HepG2 (cell line): Measurements from ENCODE around the gene JSRP1. TPM values are rescaled to one million over a fixed set of nuclear protein-coding genes. Genes with fewer than 3 reads are reported as not detected.

ENCODE experiments used
- ATAC-seq: fragments of 200-7000 bp; cut with Tn5 transposase; 3 replicates; pipeline ENCODE4 v1.9.1; 2020; ENCODE audit warnings: mild to moderate bottlenecking, moderate library complexity
- BruUV-seq: library from RNA; stranded (reverse); fragments of 400-500 nt; replicated peaks from 2 replicates; lab custom pipeline; 2021; lab: Mats Ljungman, UMichigan
- CTCF ChIA-PET: fragments of 300-600 bp; formaldehyde crosslinking; extraction: SDS; loops from one replicate; lab custom pipeline; 2021; ENCODE audit warnings: low total read pairs, inconsistent platforms, low intra/inter-chr PET ratio; lab: Yijun Ruan, JAX
- POLR2A ChIA-PET: fragments of 350-600 bp; sonication (Branson Sonifier 250); formaldehyde crosslinking; loops from one replicate; lab custom pipeline; 2020; ENCODE audit warnings: antibody characterized with exemption, inconsistent platforms; lab: Yijun Ruan, JAX
- DNase-seq: peaks from one replicate; pipeline ENCODE4 v3.0.0-alpha.2; 2015; ENCODE audit warnings: low spot score
- FAIRE-seq: peaks from 3 replicates; lab custom pipeline; 2011; peaks lifted over from hg19 to GRCh38; lab: Jason Lieb, UNC
- H2AFZ ChIP-seq: one replicate; pipeline ENCODE4 v1.6.1; 2011; ENCODE audit warnings: low read length, inconsistent platforms
- H3K27ac ChIP-seq: fragments of 300-600 bp; 3 replicates; pipeline ENCODE4 v1.8.0; 2011; ENCODE audit warnings: mixed run types, mild to moderate bottlenecking, mixed read lengths, low read length, inconsistent platforms; ENCODE audit not compliant: insufficient read depth; ENCODE audit errors: extremely low read length
- H3K27me3 ChIP-seq, 2 experiments: fragments of 200-600 bp in 1 of 2; 2 replicates in 1 of 2; 3 replicates in 1 of 2; pipeline versions ENCODE4 v1.6.0 to v1.8.0; 2011; ENCODE audit warnings: low read length in 2 of 2, mild to moderate bottlenecking in 2 of 2, moderate library complexity in 2 of 2, inconsistent platforms in 1 of 2; ENCODE audit not compliant: insufficient read depth in 2 of 2, control insufficient read depth in 1 of 2
- H3K36me3 ChIP-seq, 2 experiments: fragments of 200-600 bp in 1 of 2; replicated peaks in 1 of 2; 2 replicates in 1 of 2; 3 replicates in 1 of 2; pipeline versions ENCODE4 v1.5.1 to v1.8.0; 2011; ENCODE audit warnings: low read length in 2 of 2, inconsistent platforms in 1 of 2; ENCODE audit not compliant: insufficient read depth in 2 of 2, control insufficient read depth in 1 of 2
- H3K4me1 ChIP-seq: 2 replicates; pipeline ENCODE4 v1.5.1; 2012; ENCODE audit warnings: low read length, inconsistent platforms; ENCODE audit not compliant: insufficient read depth
- H3K4me2 ChIP-seq: 2 replicates; pipeline ENCODE4 v1.6.0; 2011; ENCODE audit warnings: low read depth, low read length, inconsistent platforms
- H3K4me3 ChIP-seq, 3 experiments: fragments of 200-600 bp in 1 of 3; sonication (generic), shearing (Covaris generic) in 1 of 3; replicated peaks in 1 of 3; 2 replicates each; pipeline ENCODE4 v1.5.1; 2011 to 2016; ENCODE audit warnings: low read length in 3 of 3, inconsistent platforms in 2 of 3, low read depth in 2 of 3, mild to moderate bottlenecking in 2 of 3, control low read depth in 1 of 3, mixed read lengths in 1 of 3; ENCODE audit not compliant: insufficient read depth in 1 of 3
- H3K79me2 ChIP-seq: one replicate; pipeline ENCODE4 v1.6.1; 2011; ENCODE audit warnings: low read length, inconsistent platforms; ENCODE audit not compliant: insufficient read depth
- H3K9ac ChIP-seq: 2 replicates; pipeline ENCODE4 v1.6.0; 2011; ENCODE audit warnings: mild to moderate bottlenecking, low read depth, low read length, inconsistent platforms; ENCODE audit not compliant: insufficient read depth
- H3K9me3 ChIP-seq: 2 replicates; pipeline ENCODE4 v1.5.1; 2012; ENCODE audit warnings: mild to moderate bottlenecking, low read length
- H4K20me1 ChIP-seq: 2 replicates; pipeline ENCODE4 v1.6.0; 2011; ENCODE audit warnings: inconsistent platforms, mild to moderate bottlenecking, low read length, moderate library complexity; ENCODE audit not compliant: insufficient read depth
- AGO2 ChIP-seq: fragments of 200-400 bp; formaldehyde crosslinking; optimal IDR thresholded peaks from 2 replicates; pipeline ENCODE3; 2017; ENCODE audit warnings: mild to moderate bottlenecking, low read depth, low read length, moderate library complexity
- FLYWCH1 ChIP-seq: sonication (generic); formaldehyde crosslinking; IDR thresholded peaks from 2 replicates; pipeline ENCODE4 v1.8.1; 2023; ENCODE audit warnings: mild to moderate bottlenecking, missing genetic modification reagents
- TBX2 ChIP-seq: sonication (generic); formaldehyde crosslinking; IDR thresholded peaks from 2 replicates; pipeline ENCODE4 v1.5.0; 2020; ENCODE audit warnings: missing genetic modification reagents, mild to moderate bottlenecking, borderline replicate concordance
- USF2 ChIP-seq, 2 experiments: sonication (generic) in 1 of 2; formaldehyde crosslinking in 1 of 2; IDR thresholded peaks; 2 replicates each; pipeline versions ENCODE4 v1.5.1 to v1.6.1; 2011 to 2020; ENCODE audit warnings: borderline replicate concordance in 1 of 2, low read depth in 1 of 2, low read length in 1 of 2, mild to moderate bottlenecking in 1 of 2, missing genetic modification reagents in 1 of 2, moderate library complexity in 1 of 2
- WIZ ChIP-seq: sonication (generic); formaldehyde crosslinking; IDR thresholded peaks from 2 replicates; pipeline ENCODE4 v1.5.1; 2020; ENCODE audit warnings: mild to moderate bottlenecking, missing genetic modification reagents
- ZNF318 ChIP-seq: sonication (generic); formaldehyde crosslinking; IDR thresholded peaks from 2 replicates; pipeline ENCODE4 v1.4.0; 2020; ENCODE audit warnings: mild to moderate bottlenecking, missing genetic modification reagents
- ZNF781 ChIP-seq: sonication (generic); formaldehyde crosslinking; IDR thresholded peaks from 2 replicates; pipeline ENCODE4 v1.5.1; 2020; ENCODE audit warnings: borderline replicate concordance, mild to moderate bottlenecking, missing genetic modification reagents; ENCODE audit errors: not compliant biosample characterization
- WGBS: methylation state at CpG from one replicate; pipeline ENCODE4 v1.1.6; 2017; ENCODE audit warnings: low lambda C conversion rate; 5-methylcytosine and 5-hydroxymethylcytosine counted together
- in situ Hi-C: cut with HindIII; loops from 2 replicates; pipeline ENCODE4 v1.10.0; 2017; ENCODE audit warnings: low pct_unique_long_range_greater_than_20kb; ENCODE audit not compliant: extremely low pct_ligation_motif_present
- intact Hi-C: fragments of 100-400 bp; cut with micrococcal nuclease; formaldehyde crosslinking; loops from one replicate; pipeline ENCODE4 v1.10.0; 2022; ENCODE audit not compliant: unreplicated experiment
- polyA plus RNA-seq, 8 experiments: library from polyadenylated mRNA; depleted of rRNA in 3 of 8; stranded (reverse) in 7 of 8; unstranded in 1 of 8; fragments of >200 nt; fragmentation: Illumina TruSeq in 4 of 8; extraction: Trizol in 4 of 8; gene quantifications; 2 replicates each; pipeline versions ENCODE4 v1.2.1 to v1.2.3, GENCODE V29; 2011 to 2016; ENCODE audit warnings: low read depth in 4 of 8, missing spikeins in 1 of 8, mixed read lengths in 1 of 8; ENCODE audit not compliant: insufficient read depth in 1 of 8
- total RNA-seq, 5 experiments: library from RNA; depleted of rRNA; stranded (reverse); fragments of >200 nt; fragmentation: Illumina TruSeq; extraction: Trizol; gene quantifications; 2 replicates each; pipeline ENCODE4 v1.2.3, GENCODE V29; 2016; ENCODE audit warnings: low read depth in 1 of 5

Gene JSRP1
- total and polyA plus RNA-seq, 2 of the 13 experiments (the other 11 are each of a cell fraction or from before 2014, with no cell fraction given) = 0.16 to 0.38 TPM

- Histone ChIP-seq H3K79me2 (no peaks in the 10 kb centered on the region), H3K9me3 (no peaks in the 10 kb centered on the region), H3K9ac (no peak overlapping the region), H3K4me1 (no peaks in the 10 kb centered on the region), H3K27me3 (no peaks in the 10 kb centered on the region), H2AFZ (no peak overlapping the region), H3K27ac (no peak overlapping the region), H3K36me3 (peaks cover 32 to 72% of the 10 kb centered on the region in 2 experiments), H3K4me2 (no peak overlapping the region), H3K4me3 (no peak overlapping the region), H4K20me1 (no peaks in the 10 kb centered on the region)
- TF ChIP-seq TBX2 (CRISPR knock-in tag) (no peak), USF2 (IDR thresholded peaks at IDR 0.05; ENCODE audit: low read depth, low read length) (no peak), USF2 (CRISPR knock-in tag; IDR thresholded peaks at IDR 0.05; ENCODE audit: borderline replicate concordance) (no peak), ZNF781 (CRISPR knock-in tag) (no peak), AGO2 (peak; percentile 17), WIZ (no peak), FLYWCH1 (CRISPR knock-in tag) (no peak), ZNF318 (CRISPR knock-in tag) (no peak)
- in situ Hi-C loops (no loop called here), intact Hi-C loops (no loop called here)
- CTCF ChIA-PET = no interaction called here
- ATAC-seq = no peak
- 97% methylated on average over 17 of the region's 21 CpGs for WGBS
- no TSS peak for BruUV-seq
- POLR2A ChIA-PET = no interaction called here
- no peak for FAIRE-seq
- DNase-seq = no peak
These were observed 36.5 kb downstream of the JSRP1 start for GRCh38 chr19:2219726-2220125.
